Uterus (tissue), 4 donors: ENCODE measurements around the gene NTRK2. TPM values are rescaled to one million over a fixed set of nuclear protein-coding genes. Genes with fewer than 3 reads are reported as not detected.

Experiments used
- DNase-seq, 2 donors: peaks; one replicate each; pipeline ENCODE4 v3.0.0-alpha.2; 2019 to 2020
- H3K27ac ChIP-seq, 2 donors: fragments of 200-600 bp; sonication (generic); 1 replicate in 1 of 2; 2 replicates in 1 of 2; pipeline ENCODE4 v1.5.1; 2016 to 2018
- H3K27me3 ChIP-seq, 2 donors: fragments of 200-600 bp; sonication (generic); one replicate each; pipeline ENCODE4 v1.5.1; 2018 to 2019; ENCODE audit warnings: control low read depth in 1 of 2
- H3K36me3 ChIP-seq, 2 donors: fragments of 200-600 bp; sonication (generic); one replicate each; pipeline ENCODE4 v1.5.1; 2019; ENCODE audit warnings: control low read depth in 1 of 2
- H3K4me1 ChIP-seq, 2 donors: fragments of 200-600 bp; sonication (generic); one replicate each; pipeline ENCODE4 v1.5.1; 2018 to 2019; ENCODE audit warnings: control low read depth in 1 of 2
- H3K4me3 ChIP-seq, 2 donors: fragments of 200-600 bp; sonication (generic); 1 replicate in 1 of 2; 2 replicates in 1 of 2; pipeline ENCODE4 v1.5.1; 2018 to 2019; ENCODE audit warnings: mild to moderate bottlenecking in 1 of 2
- H3K9me3 ChIP-seq, 2 donors: fragments of 200-600 bp; sonication (generic); one replicate each; pipeline ENCODE4 v1.5.1; 2019; ENCODE audit warnings: control low read depth in 1 of 2
- POLR2A ChIP-seq, 2 donors: fragments of 450-650 bp; IDR thresholded peaks; one replicate each; pipeline ENCODE4 v1.6.1; 2016; ENCODE audit warnings: antibody characterized with exemption in 2 of 2, mild to moderate bottlenecking in 1 of 2, moderate library complexity in 1 of 2
- intact Hi-C: fragments of 100-400 bp; cut with DNase I; formaldehyde crosslinking; loops from one replicate; pipeline ENCODE4 v1.15.1; 2023; ENCODE audit warnings: low total_unique reads
- total RNA-seq, 4 donors: library from RNA; depleted of rRNA in 3 of 4; stranded (reverse); fragments of >200 nt in 3 of 4; gene quantifications; one replicate each; pipeline versions ENCODE4 v1.1.0 to v1.2.4, GENCODE V29; 2014 to 2023
- TF ChIP-seq, protein P1 (sequence below), 4 experiments: fragments of 200-600 bp in 2 of 4; fragments of 450-650 bp in 2 of 4; sonication (generic) in 2 of 4; IDR thresholded peaks; one replicate each; pipeline ENCODE4 v1.5.1; 2016 to 2019; ENCODE audit warnings: antibody characterized with exemption in 4 of 4, mild to moderate bottlenecking in 2 of 4, moderate library complexity in 1 of 4
- donor health status: DM: yes; HTN: yes; CAD: no.

NTRK2 gene
- total RNA-seq, 4 donors from 2014 or later: 6.5 to 23.2 (median 12.5) TPM

DNA sequence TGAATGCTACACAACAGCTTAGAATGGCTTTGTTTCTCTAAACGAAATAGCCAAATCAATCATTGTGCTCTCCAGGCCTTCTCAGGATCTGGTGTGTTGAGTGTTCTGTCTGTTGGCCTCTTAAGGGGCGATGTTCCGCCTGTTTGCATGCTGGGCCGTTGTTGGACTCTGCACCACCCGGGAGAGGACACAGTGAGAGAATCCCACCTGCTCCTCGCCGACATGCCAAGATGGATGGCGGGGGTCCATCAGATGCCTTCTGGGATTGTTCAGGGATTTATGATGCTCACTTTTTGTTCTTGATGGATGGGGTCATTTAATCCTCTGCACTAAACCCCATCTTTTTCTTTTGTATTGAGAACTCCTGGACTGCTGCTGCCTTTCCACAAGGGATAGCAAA, 159.9 kb downstream of the NTRK2 start:
- TF ChIP-seq, protein P1, sequence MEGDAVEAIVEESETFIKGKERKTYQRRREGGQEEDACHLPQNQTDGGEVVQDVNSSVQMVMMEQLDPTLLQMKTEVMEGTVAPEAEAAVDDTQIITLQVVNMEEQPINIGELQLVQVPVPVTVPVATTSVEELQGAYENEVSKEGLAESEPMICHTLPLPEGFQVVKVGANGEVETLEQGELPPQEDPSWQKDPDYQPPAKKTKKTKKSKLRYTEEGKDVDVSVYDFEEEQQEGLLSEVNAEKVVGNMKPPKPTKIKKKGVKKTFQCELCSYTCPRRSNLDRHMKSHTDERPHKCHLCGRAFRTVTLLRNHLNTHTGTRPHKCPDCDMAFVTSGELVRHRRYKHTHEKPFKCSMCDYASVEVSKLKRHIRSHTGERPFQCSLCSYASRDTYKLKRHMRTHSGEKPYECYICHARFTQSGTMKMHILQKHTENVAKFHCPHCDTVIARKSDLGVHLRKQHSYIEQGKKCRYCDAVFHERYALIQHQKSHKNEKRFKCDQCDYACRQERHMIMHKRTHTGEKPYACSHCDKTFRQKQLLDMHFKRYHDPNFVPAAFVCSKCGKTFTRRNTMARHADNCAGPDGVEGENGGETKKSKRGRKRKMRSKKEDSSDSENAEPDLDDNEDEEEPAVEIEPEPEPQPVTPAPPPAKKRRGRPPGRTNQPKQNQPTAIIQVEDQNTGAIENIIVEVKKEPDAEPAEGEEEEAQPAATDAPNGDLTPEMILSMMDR (IDR thresholded peaks at IDR 0.05): no peak
- no peak for TF ChIP-seq POLR2A (IDR thresholded peaks at IDR 0.05)
- Histone ChIP-seq H3K27ac (no peak overlapping the region), H3K36me3 (no peaks in the 10 kb centered on the region), H3K27me3 (no peaks in the 10 kb centered on the region), H3K4me3 (no peak overlapping the region), H3K9me3 (no peaks in the 10 kb centered on the region), H3K4me1 (no peaks in the 10 kb centered on the region)
- intact Hi-C loops: no loop called here
- no peak for DNase-seq

DNA sequence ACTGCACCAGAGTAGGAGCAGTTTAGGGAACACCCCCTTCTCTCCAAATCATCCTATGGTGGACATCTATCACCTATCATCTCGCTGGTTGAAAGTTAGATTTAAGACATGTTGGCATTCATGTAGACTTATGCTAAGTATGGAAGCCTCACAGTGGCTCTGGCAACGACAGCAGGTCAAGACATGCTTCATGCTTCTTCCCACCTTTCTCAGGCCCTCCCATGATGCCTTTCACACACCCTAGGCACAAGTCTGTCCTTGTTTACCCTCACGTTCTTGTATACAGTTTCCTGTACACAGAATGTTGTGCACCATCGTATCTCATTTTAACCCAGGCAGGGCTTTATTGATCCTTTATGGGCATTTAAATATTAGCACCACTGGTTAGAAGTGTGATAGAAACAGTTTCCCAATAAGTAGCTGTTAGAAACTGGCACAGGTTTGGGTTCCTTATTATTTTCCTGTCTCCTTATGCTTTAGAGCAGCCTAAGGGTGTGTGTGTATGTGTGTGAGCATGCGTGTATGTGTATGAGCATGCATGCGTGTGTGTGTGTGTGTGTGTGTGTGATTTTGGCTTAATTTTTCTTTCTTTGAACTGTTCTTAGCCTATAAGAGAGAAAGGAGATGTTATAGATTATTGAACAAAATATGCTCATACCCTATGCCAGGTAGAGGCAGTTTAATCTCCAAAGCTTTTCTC, 160.6 kb downstream of the NTRK2 start:
- no peak for TF ChIP-seq POLR2A (IDR thresholded peaks at IDR 0.05)
- TF ChIP-seq, protein P1 (IDR thresholded peaks at IDR 0.05): no peak
- Histone ChIP-seq H3K4me3 (no peak overlapping the region), H3K9me3 (no peaks in the 10 kb centered on the region), H3K27me3 (no peaks in the 10 kb centered on the region), H3K36me3 (no peaks in the 10 kb centered on the region), H3K27ac (no peak overlapping the region), H3K4me1 (no peaks in the 10 kb centered on the region)
- intact Hi-C loops: no loop called here
- DNase-seq: no peak

DNA sequence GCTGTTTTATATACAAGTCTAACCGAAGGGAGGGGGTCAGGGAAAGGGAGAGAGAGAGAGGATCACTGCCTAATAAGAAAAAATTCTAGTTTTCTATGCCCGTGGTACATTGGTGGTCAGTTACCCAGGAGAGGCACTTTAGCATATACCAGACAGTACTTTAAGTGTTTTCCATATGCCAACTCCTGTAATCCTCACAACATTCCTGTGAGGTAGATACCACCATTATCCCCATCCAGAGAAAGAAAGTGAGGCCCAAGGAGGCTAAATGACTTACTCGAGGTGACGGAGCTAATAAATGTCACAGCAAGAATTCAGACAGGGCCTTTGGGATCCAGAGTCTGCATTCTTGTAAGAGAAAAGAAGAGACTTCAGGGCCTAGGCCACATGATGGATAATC, 161.8 kb downstream of the NTRK2 start:
- Histone ChIP-seq H3K27ac (no peak overlapping the region), H3K4me1 (no peaks in the 10 kb centered on the region), H3K4me3 (no peak overlapping the region), H3K27me3 (no peaks in the 10 kb centered on the region), H3K9me3 (no peaks in the 10 kb centered on the region), H3K36me3 (no peaks in the 10 kb centered on the region)
- no peak for DNase-seq
- intact Hi-C loops: no loop called here
- TF ChIP-seq POLR2A (IDR thresholded peaks at IDR 0.05): no peak
- TF ChIP-seq, protein P1 (IDR thresholded peaks at IDR 0.05): no peak

DNA sequence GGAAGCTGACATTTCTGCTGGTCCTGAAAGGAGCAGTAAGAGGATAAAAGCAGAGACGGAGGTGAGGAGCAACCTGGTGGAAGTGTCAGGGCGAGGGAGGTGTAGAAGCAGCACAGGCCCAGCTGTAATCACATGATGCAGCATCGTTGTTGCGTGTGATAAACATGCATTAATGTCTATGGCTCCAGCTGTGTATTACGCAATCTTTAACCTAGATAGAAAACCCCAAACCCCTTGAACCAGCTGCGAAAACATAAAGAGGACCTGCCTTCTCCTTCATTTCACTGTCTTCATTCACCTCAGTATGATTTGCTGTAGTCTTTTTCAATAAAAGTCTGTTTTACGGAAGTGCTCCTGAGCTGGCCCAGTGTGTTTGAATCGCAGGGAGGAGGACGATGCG, 162.9 kb downstream of the NTRK2 start:
- no peaks in the 10 kb centered on the region for H3K4me1 ChIP-seq
- H3K27me3 ChIP-seq: no peaks in the 10 kb centered on the region
- no peak for DNase-seq
- H3K27ac ChIP-seq: no peak overlapping the region
- no peaks in the 10 kb centered on the region for H3K9me3 ChIP-seq
- intact Hi-C loops: no loop called here
- no peaks in the 10 kb centered on the region for H3K36me3 ChIP-seq
- TF ChIP-seq POLR2A (IDR thresholded peaks at IDR 0.05): no peak
- TF ChIP-seq, protein P1 (IDR thresholded peaks at IDR 0.05): no peak
- no peak overlapping the region for H3K4me3 ChIP-seq

GRCh38 chr9:84834426-84834825, 164.9 kb downstream of the NTRK2 start:
- TF ChIP-seq POLR2A (IDR thresholded peaks at IDR 0.05): no peak
- TF ChIP-seq, protein P1 (IDR thresholded peaks at IDR 0.05): no peak
- intact Hi-C loops: no loop called here
- no peak for DNase-seq
- H3K9me3 ChIP-seq: no peaks in the 10 kb centered on the region
- no peak overlapping the region for H3K27ac ChIP-seq
- H3K4me1 ChIP-seq: no peaks in the 10 kb centered on the region
- H3K36me3 ChIP-seq: no peaks in the 10 kb centered on the region
- H3K4me3 ChIP-seq: no peak overlapping the region
- H3K27me3 ChIP-seq: no peaks in the 10 kb centered on the region
